ENCODE results near the gene IPP.
"Not testable (repeated sequence)": the region's sequence is repeated elsewhere in the genome, so short reads cannot be mapped to it uniquely, and the experiment has no call there.

IPP gene

GRCh38 chr1:45685308-45686014 is 65.0 kb downstream of the IPP start:
- H3K4me3 ChIP-seq (replicated peaks; ENCODE audit: low read depth, low read length), result peak overlapping the region; percentile 66
- no peak for TF ChIP-seq CTCF (IDR thresholded peaks at IDR 0.05; ENCODE audit: low read depth, low read length, missing control alignments)
- DNase-seq (ENCODE audit: extremely low read depth, low read depth), result no peak

DNA sequence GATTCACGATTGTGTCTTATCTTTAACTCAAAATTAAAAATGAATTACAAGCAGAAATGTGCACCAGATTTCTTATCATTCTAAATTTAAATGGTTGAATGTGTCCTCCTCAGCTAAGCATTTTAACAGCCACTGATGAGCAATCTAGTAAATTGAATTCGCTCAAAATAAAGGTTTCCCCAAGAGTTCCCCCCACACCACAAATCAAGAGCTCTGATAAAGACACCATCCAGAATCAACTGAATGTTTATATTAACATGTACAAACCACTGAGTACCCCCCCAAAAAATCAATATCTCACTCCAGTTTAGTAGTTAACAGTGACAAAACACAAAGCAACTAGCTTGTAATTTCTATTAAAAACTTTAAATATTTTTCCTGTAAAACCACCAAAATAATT is 66.1 kb downstream of the IPP start:
- no peak for DNase-seq (ENCODE audit: extremely low read depth, low read depth)
- peak overlapping the region; percentile 66 for H3K4me3 ChIP-seq (replicated peaks; ENCODE audit: low read depth, low read length)
- TF ChIP-seq CTCF (IDR thresholded peaks at IDR 0.05; ENCODE audit: low read depth, low read length, missing control alignments), result no peak

GRCh38 chr1:45682942-45683341 is 67.5 kb downstream of the IPP start:
- H3K4me3 ChIP-seq (replicated peaks; ENCODE audit: low read depth, low read length), result no peak overlapping the region
- TF ChIP-seq CTCF (IDR thresholded peaks at IDR 0.05; ENCODE audit: low read depth, low read length, missing control alignments), result no peak
- no peak for DNase-seq (ENCODE audit: extremely low read depth, low read depth)

GRCh38 chr1:45679123-45679522 is 71.3 kb downstream of the IPP start:
- no peak for TF ChIP-seq CTCF (IDR thresholded peaks at IDR 0.05; ENCODE audit: low read depth, low read length, missing control alignments)
- no peak for DNase-seq (ENCODE audit: extremely low read depth, low read depth)

GRCh38 chr1:45678489-45678888 is 72.0 kb downstream of the IPP start:
- H3K4me3 ChIP-seq (replicated peaks; ENCODE audit: low read depth, low read length), result no peak overlapping the region
- no peak for TF ChIP-seq CTCF (IDR thresholded peaks at IDR 0.05; ENCODE audit: low read depth, low read length, missing control alignments)
- no peak for DNase-seq (ENCODE audit: extremely low read depth, low read depth)

More at GRCh38 chr1:45679123-45679522, 71.3 kb downstream of the IPP start:
- no peak overlapping the region for H3K4me3 ChIP-seq (replicated peaks; ENCODE audit: low read depth, low read length)

- TF ChIP-seq CTCF (IDR thresholded peaks at IDR 0.05; ENCODE audit: low read depth, low read length, missing control alignments), result no peak
- DNase-seq (ENCODE audit: extremely low read depth, low read depth), result no peak
- H3K4me3 ChIP-seq (replicated peaks; ENCODE audit: low read depth, low read length), result no peak overlapping the region
Observed at GRCh38 chr1:45677751-45678245, 72.7 kb downstream of the IPP start.

DNA sequence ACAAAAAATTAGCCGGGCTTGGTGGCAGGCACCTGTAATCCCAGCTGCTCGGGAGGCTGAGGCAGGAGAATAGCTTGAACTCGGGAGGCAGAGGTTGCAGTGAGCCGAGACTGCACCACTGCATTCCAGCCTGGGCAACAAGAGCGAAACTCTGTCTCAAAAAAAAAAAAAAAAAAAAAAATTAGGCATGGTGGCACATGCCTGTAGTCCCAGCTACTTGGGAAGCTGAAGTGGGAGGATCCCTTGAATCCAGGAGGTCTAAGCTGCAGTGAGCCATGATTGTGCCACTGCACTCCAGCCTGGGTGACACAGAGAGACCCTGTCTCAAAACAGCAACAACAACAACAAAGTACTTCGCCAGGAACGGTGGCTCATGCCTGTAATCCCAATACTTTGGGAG is 73.9 kb downstream of the IPP start:
- not testable (repeated sequence) for H3K4me3 ChIP-seq (replicated peaks; ENCODE audit: low read depth, low read length); DNase-seq (ENCODE audit: extremely low read depth, low read depth)

Measured in HFF-Myc (cell line).